Posterior vena cava (tissue), 2 donors: Measurements from ENCODE around the gene ZNF598. TPM values are rescaled to one million over a fixed set of nuclear protein-coding genes. Genes with fewer than 3 reads are reported as not detected.
A peak's percentile ranks its signal among the peaks of the same experiment; 100 is the strongest.
"Not testable (repeated sequence)": the region's sequence is repeated elsewhere in the genome, so short reads cannot be mapped to it uniquely, and the experiment has no call there.

Experiments
- DNase-seq: peaks from one replicate; pipeline ENCODE4 v3.0.0-alpha.2; 2020; ENCODE audit warnings: low spot score
- intact Hi-C, 2 donors: fragments of 100-400 bp; cut with DNase I; formaldehyde crosslinking; loops; one replicate each; pipeline versions ENCODE4 v1.14.1 to v1.14.2; 2022 to 2023
- total RNA-seq, 2 donors: library from RNA; stranded (reverse); fragmentation: NEBNext Ultra II Directional; extraction: Animal tissue kit (Norgen Biotek cat#: 25700); gene quantifications; one replicate each; pipeline ENCODE4 v1.2.1, GENCODE V29; 2021
- donor health status: DM: yes; HTN: yes; CAD: no.
- donor health status: DM: yes; HTN: yes; CAD: no.

The ZNF598 gene
- total RNA-seq, 2 donors from 2014 or later = 29.4 to 38.7 TPM

GRCh38 chr16:2015947-2016208, 6.3 kb upstream of the ZNF598 start:
- DNase-seq = no peak
- intact Hi-C loops = loop anchor here in 1 of 2 donors (5.0 kb wide), 1 partner anchor 136 kb away; no protein-coding TSS in a partner anchor

DNA sequence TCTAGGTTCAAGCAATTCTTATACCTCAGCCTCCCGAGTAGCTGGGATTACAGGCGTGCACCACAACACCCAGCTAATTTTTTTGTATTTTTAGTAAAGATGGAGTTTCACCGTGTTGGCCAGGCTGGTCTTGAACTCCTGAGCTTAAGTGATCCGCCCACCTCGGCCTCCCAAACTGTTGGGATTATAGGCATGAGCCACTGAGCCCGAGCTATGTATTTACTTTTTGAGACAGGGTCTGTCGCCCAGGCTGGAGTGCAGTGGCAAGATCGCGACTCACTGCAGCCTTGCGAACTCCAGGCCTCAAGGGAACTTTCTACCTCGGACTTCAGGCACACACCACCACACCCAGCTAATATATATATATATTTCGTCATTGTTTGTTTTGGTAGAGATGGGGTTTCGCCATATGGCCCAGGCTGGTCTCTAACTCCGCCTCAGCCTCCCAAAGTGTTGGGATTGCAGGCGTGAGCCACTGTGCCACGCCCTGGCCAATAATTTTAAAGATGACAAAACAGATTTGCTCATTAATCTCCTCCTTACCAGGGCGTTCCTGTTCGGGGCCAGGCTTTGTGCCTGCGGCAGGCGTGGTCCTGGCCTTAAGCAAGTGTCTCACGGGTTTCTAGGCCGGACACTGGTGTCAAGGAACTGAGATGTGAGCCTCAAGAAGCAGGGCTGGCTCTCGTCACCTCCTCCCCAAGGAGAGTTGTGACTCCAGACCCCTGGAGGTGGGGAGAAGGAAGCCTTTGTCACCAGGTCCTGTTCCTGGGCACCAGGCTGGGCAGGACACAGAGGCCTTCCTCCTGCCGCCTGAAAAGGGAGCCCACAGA, 5.7 kb upstream of the ZNF598 start:
- intact Hi-C loops = loop anchor here in 1 of 2 donors (5.0 kb wide), 1 partner anchor 137 kb away; no protein-coding TSS in a partner anchor
- DNase-seq = no peak

- no peak for DNase-seq
- intact Hi-C loops = no loop called here
These were observed 3.9 kb upstream of the ZNF598 start for GRCh38 chr16:2013527-2013926.

GRCh38 chr16:2011726-2012125, 2.1 kb upstream of the ZNF598 start:
- DNase-seq, intact Hi-C loops: not testable (repeated sequence)

- no peak for DNase-seq
- intact Hi-C loops = no loop called here
These were observed 383 bp downstream of the ZNF598 start for GRCh38 chr16:2009164-2009711.

- intact Hi-C loops = no loop called here
- DNase-seq = no peak
These were observed 924 bp downstream of the ZNF598 start for GRCh38 chr16:2008631-2009163.

DNA sequence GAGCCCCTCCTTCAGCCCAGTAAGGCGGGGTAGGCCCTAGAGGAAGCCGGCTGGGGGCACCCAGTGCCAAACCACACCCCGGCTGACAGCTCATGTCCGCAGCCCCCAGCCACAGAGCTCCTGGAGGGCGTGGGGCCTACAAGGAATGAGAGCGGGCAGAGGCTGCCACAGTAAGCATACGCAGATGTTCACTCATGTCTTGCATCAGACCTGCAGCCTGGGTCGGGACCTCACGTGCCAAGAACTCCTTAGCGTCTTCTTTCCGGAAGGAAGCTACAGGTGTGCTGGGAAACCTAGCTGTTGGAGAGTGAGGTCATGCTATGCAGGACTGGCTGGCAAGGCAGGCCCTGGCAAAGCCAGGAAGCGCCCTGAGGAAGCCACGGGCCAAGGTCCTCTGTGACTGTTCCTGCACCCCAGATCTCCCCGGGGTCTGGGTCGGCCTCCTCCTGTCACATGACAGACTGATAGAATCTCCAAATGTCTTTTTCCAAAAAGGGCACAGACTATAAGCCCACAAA, 1.6 kb downstream of the ZNF598 start:
- intact Hi-C loops = no loop called here
- DNase-seq = peak; percentile 81

DNA sequence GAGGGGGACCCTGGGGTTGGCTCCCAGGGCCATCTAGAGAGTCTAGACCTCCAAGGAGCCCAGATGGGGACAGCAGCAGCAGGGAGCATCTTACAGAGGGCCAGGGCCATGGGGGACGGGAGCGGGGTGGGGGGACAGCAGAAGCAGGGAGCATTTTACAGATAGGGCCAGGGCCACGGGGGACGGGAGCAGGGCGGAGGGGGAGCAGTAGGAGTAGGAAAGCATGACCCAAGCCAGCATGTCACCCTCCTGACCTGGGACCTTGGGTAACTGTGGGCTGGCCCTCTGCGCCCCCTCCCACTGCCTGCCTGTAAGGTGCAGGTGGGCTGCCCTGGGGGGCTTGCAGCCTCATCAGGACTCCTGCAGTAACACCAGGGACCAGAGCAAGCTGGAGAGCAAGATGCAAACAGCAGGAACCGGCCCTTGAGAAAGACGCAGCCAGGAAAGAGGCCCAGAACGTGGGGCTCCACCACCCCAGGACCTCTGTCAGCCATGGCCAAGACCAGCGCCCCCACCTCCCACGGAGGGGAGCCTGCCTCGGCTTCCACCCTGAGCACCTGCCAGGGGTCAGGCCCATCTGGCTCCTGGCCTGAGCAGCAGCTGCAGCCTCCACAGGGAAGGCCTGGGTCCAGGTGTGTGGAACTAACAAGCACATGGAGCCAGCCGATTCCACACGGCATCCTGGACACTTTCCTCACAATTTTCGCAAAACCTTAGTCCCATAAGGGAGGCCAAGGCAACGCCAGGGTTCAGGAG, 2.4 kb downstream of the ZNF598 start:
- intact Hi-C loops = no loop called here
- no peak for DNase-seq

- intact Hi-C loops = no loop called here
- no peak for DNase-seq
These were observed 3.3 kb downstream of the ZNF598 start for GRCh38 chr16:2006317-2006716.

GRCh38 chr16:2005646-2006045, 4.0 kb downstream of the ZNF598 start:
- intact Hi-C loops = no loop called here
- DNase-seq = no peak

- intact Hi-C loops = no loop called here
- no peak for DNase-seq
These were observed 4.7 kb downstream of the ZNF598 start for GRCh38 chr16:2004795-2005517.

DNA sequence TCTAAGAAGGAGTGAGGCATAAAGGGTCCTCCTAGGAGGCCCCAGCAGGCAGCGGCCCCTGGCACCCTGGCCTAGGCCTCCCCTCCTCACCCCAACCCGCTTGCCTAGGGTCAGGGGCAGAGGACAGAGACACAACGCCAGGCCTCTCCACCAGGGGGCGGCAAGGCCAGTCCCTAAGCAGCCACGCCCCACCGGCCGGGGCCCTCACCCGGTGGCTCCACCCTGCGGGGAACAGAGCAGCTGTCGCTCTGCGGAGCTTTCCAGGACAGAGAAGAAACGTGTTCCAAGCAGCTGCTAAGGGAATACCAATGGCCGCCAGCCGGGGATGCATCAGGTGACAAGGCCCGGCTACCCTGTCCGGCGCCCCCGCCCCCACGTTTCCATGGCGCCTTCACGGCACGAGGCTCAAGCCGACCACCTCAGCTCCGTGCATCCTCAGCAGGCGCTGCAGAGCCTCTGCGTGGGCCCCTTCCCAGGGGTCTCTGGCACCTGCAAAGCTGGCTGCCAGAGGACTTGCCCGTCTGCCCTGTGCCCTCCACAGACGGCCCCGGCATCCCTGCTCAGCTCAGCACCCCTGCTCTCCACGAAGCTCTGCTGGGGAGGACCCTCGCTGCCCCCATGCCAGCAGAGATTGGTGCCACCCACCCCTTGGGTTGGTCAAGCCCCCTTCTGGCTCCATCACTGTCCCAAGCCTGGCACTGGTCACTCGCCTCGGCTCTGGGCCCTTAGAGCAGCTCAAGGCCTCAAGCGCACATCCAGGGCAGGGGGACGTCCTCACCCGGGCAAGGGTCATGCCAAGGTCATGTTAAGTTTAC, 5.6 kb downstream of the ZNF598 start:
- intact Hi-C loops = no loop called here
- DNase-seq = peak; percentile 96

GRCh38 chr16:2003231-2003826, 6.3 kb downstream of the ZNF598 start:
- intact Hi-C loops = no loop called here
- DNase-seq = no peak

DNA sequence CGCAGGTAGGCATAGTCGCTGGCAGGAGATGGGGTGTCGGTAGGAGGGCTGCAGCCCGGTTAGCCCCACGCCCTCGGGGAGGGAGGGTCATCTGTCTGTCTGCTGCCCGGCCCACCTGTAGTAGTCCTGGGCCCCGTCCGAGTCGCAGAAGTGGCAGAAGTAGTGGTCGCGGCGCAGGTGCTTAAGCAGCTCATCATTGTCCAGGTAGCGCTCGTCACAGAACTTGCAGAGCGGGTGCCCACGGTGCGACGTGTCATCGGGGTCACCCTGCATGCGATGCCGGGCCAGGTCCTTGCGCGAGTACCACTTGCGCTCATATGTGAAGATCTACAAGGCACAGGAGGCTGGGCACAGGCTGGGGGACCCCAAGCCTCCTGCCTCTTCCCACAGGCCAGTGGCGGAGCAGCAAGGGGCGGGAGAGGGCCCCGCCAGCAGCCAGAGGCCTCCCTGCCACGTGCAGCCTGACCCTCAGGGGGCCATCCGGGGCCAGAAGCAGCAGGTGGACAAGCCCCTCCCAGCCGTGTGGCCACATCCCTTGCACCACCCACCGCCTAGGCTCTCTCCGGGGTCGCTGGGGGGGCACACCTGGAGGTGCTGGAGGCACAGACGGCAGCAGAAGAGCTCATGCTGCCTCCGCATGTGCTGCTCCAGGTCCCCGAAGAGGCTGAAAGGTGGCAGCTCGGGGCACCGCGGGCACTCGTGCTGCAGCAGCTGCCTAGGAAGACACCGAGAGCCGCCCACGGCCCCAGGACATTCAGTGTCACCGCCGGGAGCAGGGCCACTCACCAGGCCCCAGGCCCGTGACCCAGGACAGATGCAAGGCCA, 7.0 kb downstream of the ZNF598 start:
- intact Hi-C loops = no loop called here
- DNase-seq = no peak

- intact Hi-C loops = no loop called here
- no peak for DNase-seq
These were observed 7.9 kb downstream of the ZNF598 start for GRCh38 chr16:2001456-2002355.

DNA sequence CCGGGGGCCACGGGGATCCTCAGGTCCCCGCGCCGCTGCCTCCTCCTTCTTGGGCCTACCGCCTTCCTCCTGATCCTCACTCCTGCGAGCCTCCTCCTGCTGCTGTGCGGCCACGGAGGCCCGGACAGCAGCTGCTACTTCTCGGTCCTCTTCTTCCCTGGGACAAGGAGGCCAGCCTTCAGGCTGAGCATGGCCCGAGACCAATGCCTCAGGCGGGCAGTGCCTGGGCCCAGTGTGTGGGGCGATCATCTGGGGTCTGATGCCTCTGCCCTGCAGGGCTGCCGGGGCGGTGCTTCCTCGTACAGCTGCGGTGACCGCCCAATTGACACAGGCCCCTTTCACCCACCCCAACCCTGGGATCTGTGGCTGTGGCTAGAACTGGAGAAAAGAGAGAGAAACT, 8.6 kb downstream of the ZNF598 start:
- no peak for DNase-seq
- intact Hi-C loops = no loop called here
